Measurements from ENCODE around the gene RAF1.

- TF ChIP-seq CTCF (IDR thresholded peaks at IDR 0.05) (no peak), POLR2AphosphoS5 (IDR thresholded peaks at IDR 0.05) (no peak), POLR2A (IDR thresholded peaks at IDR 0.05) (no peak), EP300 (IDR thresholded peaks at IDR 0.05) (no peak)
Observed at GRCh38 chr3:12695916-12696315, 32.0 kb upstream of the RAF1 start.

Data from stomach (tissue), 4 donors.